SKM-1 treated with dmso at 0.1 percent for 144 hours (cell line): Measurements from ENCODE around the gene KIAA1217.

ENCODE experiments used
- DNase-seq: peaks from one replicate; lab custom pipeline; 2025; ENCODE audit not compliant: unreplicated experiment; lab: John Stamatoyannopoulos, UW

Gene KIAA1217, protein sequence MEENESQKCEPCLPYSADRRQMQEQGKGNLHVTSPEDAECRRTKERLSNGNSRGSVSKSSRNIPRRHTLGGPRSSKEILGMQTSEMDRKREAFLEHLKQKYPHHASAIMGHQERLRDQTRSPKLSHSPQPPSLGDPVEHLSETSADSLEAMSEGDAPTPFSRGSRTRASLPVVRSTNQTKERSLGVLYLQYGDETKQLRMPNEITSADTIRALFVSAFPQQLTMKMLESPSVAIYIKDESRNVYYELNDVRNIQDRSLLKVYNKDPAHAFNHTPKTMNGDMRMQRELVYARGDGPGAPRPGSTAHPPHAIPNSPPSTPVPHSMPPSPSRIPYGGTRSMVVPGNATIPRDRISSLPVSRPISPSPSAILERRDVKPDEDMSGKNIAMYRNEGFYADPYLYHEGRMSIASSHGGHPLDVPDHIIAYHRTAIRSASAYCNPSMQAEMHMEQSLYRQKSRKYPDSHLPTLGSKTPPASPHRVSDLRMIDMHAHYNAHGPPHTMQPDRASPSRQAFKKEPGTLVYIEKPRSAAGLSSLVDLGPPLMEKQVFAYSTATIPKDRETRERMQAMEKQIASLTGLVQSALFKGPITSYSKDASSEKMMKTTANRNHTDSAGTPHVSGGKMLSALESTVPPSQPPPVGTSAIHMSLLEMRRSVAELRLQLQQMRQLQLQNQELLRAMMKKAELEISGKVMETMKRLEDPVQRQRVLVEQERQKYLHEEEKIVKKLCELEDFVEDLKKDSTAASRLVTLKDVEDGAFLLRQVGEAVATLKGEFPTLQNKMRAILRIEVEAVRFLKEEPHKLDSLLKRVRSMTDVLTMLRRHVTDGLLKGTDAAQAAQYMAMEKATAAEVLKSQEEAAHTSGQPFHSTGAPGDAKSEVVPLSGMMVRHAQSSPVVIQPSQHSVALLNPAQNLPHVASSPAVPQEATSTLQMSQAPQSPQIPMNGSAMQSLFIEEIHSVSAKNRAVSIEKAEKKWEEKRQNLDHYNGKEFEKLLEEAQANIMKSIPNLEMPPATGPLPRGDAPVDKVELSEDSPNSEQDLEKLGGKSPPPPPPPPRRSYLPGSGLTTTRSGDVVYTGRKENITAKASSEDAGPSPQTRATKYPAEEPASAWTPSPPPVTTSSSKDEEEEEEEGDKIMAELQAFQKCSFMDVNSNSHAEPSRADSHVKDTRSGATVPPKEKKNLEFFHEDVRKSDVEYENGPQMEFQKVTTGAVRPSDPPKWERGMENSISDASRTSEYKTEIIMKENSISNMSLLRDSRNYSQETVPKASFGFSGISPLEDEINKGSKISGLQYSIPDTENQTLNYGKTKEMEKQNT (N-terminal part only)

DNA sequence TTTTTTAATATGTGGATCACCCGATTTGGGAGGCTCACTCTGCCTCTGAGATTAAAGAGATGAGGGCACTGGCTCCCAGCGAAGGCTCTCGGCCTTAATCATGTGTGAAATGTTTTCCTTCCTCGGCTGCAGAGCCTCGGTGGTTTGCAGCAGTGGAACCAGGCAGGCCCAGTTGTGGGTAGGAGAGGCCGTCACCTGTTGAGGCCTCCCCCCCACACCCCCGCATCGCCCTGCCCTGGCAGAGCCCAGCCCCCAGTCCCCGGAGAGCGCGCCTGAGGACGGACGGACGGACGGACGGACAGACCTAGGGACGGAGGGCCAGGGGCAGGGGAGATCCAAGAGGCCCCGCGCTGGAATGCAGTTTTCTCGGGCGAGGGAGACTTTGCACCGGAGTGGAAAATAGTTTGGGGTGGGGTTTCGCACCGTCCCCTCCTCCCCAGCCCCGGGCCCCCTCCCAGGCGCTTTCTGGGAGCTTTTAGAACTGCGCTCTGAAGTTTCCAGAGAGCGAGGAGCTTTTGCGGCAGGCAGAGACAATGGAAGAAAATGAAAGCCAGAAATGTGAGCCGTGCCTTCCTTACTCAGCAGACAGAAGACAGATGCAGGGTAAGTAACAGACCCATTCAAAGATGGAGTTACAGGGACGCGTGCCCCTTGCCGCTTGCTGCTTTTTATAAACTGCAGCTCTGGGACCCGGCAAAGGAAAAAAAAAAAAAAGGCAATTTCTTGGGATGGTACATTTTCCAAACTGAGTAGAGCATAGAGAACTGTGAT lies at the start of gene KIAA1217:
KIAA1217 (plus strand) TSS at position 478 of the 771 bp plus-strand sequence; CDS start at position 534, 56 bp downstream.
- no peak for DNase-seq

DNA sequence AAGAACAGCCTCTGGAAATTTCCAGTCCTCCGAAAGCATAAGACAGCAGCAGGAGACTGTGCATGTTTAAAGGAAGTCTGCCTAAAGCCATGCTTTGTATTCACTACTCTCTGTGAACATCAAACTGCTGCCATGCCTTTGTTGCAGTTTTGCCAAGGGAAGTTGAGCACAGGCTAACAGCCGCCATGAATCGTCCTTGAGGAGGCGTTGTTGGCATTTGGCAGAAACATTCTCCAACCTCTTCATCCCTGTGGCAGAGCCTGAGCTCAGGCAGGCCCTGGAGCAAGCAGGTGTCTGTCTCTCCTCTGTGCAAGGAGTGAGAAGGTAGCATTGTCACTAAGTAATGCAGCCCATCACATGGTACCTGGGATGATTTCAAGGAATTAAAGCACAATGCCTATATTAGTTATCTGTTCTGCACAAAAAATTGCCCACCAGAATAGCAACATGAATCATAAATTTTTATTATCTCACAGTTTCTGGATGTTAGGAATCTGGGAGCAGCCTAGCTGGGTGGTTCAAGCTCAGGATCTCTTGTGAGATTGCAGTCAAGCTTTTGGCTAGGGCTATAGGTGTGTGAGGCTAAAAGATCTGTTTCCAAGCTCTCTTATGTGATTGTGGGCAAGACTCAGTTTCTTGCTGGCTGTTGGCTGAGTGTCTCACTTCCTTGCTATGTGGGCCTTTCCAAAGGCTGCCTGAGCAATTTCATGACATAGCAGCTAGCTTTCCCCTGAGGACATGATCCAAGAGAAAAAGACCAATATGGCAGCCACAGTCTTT lies 46.5 kb upstream of the KIAA1217 start:
- DNase-seq, result no peak

DNA sequence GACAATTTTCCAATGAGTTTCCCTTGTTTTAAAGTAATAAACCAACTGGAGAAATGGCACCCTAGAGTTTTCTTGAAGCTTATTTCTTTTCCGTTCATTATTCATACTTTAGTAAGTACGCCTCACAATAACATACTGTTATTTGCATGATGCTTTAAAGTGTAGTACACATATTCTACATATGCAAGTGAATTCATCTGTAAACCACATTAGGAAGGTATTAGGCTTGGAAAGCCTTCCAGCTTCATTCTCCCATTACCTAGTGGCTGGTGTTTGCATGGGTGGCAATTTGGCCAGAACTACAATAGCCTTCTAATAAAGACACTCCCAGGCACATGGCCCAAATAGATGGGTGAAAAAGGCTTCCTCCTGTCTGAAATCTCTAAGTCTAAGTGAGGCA lies 45.5 kb upstream of the KIAA1217 start:
- no peak for DNase-seq

DNA sequence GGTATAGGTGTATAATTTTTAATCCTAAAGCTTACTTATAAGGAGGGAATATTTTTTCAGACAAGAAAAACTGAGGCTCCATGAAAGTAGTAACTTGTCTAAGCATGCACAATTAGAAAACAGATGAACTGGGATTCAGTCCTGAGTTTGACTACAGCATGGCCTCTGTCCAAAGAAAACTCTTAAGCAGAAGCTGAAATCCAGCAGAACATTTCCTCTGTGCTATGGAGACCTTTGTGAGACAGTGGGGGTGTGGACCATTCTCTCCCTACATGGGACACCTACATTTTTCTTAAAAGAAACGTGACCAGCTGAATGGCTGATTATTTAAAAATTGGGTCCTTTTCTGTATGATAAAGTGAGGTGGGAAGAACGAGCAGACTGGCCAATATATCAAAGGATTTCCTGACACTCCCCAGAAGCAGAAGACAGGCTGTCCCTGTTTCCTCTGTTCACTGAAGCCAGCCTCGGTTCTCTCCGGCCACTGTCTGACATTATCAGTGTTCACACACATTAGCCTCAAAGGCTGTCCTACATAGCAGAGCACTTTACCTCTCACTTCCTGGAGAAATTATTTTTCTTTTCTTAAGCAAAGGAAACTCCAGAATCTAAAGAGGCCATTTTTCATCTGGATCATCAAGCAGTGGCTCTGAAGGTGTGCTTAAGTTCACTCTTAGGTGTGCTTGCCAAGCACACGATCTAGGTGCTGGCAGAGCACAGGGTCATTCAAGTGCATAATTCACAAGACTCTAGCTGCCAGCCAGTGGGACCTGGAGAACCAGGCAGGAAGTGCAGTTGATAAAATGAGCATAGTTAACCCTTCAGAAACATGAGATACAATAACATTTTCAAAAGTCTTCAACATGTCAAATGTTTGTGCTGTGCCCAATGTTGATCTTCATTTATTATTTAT lies 40.4 kb upstream of the KIAA1217 start:
- no peak for DNase-seq

DNA sequence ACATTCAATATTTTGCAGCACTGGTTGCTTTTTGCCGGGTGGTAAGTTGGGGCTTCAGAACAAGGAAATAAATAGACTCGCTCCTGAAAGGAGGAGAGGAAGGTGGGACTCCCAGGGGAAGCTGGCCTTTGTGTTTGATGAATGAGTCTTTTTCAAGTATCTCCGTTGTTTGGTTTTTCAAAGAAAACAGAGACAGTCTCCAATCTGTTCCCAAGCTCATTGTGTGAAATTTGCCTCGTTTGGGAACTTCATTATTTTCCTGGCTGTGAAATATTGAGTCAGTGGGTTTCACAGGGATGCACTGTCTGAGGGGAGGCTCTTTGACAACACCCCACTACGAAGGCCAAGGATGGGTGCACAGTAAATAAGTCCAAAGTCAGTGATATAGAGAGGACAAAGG lies 38.7 kb upstream of the KIAA1217 start:
- DNase-seq, result no peak

DNA sequence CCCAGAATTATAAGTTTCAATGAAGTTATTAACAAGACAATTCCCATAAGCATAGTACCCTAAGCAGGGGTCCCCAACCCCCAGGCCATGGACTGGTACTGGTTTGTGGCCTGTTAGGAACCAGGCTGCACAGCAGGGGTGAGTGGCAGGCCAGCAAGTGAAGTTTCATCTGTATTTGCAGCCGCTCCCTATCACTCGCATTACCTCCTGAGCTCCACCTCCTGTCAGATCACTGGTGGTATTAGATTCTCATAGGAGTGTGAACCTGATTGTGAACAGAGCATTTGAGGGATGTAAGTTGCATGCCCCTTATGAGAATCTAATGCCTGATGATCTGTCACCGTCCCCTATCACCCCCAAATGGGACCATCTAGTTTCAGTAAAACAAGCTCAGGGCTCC lies 36.0 kb upstream of the KIAA1217 start:
- no peak for DNase-seq

DNA sequence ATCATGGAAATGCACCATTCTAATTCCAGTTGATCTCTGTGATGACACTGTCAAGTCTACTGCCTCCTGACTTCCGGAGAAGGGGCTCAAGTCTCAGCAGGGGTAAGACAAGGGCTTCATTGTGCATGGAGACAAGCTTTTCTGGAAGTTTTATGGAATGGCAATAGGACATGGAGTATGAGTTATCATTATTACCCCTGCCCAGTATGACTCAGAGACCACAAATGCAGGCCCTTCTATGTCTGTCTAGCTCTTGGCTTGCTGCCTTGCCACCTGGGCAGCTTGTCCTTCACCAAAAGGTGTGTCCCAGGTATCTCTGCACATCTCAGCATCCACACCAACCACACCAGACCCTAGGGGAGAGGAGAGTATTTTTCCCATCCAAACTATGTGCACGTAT lies 34.9 kb upstream of the KIAA1217 start:
- DNase-seq, result no peak

DNA sequence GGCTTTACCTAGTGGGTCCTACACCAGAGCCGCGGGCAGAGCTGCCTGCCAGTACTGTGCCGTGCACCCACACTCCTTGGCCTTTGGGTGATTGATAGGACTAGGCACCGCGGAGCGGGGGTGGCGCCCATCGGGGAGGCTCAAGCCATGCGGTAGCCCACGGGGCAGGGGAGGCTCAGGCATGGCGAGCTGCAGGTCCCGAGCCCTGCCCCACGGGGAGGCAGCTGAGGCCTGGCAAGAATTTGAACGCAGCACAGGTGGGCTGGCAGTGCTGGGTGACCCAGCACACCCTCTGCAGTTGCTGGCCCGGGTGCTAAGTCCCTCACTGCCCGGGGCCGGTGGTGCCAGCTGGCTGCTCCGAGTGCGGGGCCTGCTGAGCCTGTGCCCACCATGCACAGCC lies 32.3 kb upstream of the KIAA1217 start:
- DNase-seq, result no peak

DNA sequence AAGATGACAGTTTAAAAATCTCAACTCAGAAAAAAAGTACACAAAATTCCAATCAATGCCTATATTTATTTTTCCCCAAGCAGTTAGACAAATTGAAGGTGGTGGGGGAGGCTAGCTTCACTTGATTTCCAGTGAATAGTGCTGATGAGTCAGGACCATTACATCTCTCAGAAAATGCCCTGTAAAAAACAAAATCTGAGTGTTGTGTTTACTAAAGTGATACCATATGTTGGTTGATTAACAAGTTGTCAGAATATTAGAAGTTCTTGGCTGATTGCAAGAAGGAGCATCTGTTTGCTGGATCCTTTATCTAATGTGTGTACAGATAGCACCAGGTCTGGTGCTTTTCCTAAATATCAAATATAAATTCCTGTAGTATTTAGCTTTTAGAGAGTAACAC lies 31.3 kb upstream of the KIAA1217 start:
- DNase-seq, result no peak

DNA sequence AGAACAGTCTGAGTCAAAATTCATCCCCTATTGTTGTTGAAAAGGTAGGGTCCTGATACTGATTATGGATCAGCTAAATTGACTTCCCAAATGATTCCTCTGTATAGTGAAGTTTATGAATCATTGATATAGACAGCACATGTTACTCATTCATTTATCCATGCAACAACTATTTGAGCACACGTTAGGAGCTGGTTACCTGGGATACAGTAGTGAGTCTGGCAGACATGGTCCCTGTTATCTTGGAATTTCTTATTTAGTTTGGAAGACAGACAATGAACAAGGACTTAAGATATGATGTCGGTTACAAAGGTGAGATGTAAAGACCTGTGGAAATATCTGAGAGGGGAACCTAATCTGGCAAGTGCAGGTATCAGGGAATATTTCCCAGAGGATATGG lies 28.0 kb upstream of the KIAA1217 start:
- no peak for DNase-seq

DNA sequence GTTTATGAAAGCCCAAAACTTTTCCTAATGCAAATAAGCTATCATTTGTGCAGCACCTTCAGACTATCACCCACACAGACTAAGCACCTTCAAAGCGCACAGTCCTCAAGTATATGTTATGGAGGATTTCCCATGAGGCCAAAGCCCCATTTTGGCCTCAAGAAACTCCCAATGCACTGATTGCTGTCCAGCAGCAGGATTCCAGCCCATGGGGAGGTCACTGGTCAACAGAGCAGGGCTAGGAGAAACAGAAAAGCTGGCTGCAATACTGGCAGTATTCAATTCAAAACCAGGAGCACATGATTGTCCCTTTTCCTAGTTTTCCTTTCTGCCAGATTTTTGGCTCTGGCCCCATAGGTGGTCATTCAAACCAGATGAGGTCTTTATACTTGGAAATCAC lies 24.5 kb upstream of the KIAA1217 start:
- DNase-seq, result no peak

DNA sequence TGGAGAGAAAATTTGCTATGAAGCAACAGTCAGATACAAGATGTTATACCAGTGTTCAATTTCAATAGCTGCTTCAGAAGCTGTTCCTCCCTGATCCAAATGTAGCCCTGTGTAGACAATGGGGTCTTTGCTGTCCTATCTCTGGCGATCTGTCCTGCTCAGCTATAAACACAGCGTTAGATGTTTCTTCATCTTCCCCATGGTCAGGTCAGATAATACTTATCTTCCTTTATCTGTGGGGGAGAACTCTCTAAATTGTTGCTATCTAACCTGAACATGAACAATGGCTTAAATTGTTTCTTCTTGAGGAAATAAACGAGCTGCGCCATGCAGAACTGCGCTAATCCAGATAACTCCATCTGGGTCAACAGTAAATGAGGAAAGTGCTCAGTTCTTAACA lies 15.6 kb upstream of the KIAA1217 start:
- no peak for DNase-seq

DNA sequence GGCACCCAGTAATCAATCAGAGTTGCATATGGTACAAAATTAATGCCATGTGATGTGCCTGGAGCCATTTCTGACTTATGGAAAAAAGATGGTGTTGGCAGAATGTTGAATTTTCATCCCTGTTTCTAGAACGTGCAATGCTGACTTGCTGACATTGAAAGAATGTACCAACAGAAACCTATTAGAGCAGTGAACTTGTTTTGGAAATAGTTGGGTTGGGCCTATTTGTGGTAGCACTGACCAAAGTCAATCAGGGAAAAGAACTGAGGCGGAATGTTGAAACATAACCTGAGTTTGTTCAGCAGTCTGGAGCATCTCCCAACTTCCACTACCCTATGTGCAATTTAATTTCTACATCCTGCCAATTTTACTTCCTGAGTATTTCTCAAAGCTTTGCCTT lies 11.7 kb upstream of the KIAA1217 start:
- no peak for DNase-seq

DNA sequence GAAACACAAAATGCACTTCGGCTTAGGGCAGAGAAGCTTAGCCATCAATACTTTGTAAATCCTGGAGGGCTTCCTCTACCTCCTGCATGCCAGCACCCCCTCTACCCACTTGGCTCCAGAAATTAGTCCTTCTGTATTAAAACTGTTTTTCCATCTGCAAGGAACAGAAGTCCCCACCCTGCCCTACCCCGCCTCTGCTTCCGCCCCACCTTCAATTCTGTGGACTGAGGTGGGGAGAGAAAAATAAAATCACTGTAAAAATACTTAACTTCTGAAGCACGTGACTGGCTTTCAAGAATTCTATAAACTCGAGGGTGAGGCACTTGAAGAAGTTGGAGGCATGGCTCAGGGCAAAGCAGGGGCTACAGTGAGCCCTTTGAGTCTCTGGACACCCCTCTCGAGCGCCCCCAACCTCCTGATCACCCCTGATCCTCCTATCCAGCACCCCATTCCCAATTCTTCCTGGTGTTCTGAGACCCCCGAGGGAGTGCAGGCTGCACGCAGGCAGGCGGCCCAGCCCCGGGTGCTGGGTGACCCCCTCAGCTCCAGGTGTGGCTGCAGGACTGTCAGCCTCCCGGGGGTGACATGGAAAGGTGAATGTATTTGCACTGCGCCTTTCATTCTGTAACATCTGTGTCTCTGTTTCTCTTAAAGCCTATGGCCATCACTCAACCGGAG lies 7.3 kb upstream of the KIAA1217 start:
- no peak for DNase-seq

DNA sequence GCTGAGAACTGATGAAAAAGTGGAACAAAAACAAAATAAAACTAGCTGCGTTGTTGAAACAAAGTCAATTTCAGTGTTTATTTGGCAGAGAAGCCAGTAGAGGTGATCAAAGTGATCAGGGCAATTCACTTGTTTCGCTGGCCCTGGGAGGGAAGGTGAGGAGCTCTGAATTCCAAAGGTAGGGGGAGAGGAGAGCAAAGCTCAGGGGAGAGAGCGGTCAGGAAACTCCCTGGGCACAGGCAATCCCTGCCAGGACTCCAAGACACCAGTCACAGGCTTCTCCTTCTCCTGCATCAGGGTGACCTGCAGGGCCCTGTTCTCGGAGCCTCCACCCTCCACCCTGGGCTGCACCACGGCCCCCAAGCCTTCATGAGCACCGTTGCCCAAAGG lies 6.8 kb upstream of the KIAA1217 start:
- DNase-seq, result no peak

DNA sequence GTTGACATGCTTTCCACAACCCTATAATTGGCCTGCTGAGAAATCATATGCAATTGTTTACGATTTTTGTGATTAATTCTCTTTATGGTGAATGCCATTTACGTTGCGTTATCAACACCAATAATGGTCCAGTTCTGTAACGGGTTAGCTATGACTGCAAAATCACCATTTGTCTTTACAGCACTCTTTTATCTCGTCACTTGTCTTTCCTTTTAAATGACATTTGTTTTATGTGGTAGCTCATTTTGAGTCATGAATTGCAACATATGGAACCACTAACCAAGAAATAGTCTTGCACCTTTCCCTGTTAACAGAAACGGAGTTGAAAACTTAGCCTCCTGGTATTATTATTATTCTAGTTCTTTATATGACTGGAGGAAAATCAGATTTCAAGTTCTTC lies 3.1 kb upstream of the KIAA1217 start:
- DNase-seq, result no peak

DNA sequence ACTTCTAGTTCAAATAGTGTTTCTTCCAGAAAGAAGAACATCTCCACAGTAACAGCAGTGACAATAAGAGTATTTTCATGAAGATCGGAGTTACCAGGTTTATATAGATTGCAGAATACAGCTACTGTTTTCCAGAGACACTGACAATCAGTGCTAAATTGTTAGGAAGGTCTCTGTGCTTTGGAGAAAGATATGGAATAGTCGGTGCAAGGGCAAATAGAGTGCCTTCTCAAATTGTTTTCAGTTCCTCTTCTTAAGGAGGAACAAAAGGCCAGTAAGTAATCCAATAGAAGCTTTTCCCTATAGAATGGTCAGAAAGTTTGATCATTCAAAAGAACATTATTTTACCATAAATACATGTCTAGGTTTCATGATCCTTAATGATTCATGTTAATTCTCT lies 2.6 kb upstream of the KIAA1217 start:
- DNase-seq, result no peak

DNA sequence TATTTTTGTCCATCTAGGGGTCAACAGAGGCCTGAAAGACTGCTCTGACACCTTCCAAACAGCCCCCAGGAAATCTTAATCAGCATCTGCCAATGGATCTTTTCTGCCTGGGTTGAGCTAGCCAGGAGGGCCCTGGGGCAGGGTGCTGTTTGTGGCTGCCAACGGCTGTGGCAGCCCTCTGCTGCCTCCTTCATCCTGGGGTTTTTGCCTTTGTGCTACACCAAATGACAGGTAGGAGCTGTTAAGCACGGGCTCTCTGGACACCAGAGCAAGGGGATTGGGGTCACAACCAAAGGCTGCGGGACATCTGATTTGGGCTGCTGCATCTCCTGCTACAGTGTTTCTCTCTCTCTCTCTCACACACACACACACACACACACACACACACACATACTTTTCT lies 2.0 kb upstream of the KIAA1217 start:
- no peak for DNase-seq
